Osteoblast (primary cell): ENCODE measurements around the gene LGR6. TPM values are rescaled to one million over a fixed set of nuclear protein-coding genes. Genes with fewer than 3 reads are reported as not detected.

Source experiments
- DNase-seq: peaks from one replicate; pipeline ENCODE4 v3.0.0; 2011; ENCODE audit warnings: low spot score, mixed read lengths; ENCODE audit not compliant: insufficient read length; ENCODE audit errors: missing footprints
- H2AFZ ChIP-seq: 2 replicates; pipeline ENCODE4 v1.6.0; 2011; ENCODE audit warnings: mild to moderate bottlenecking, low read length
- H3K27ac ChIP-seq: 2 replicates; pipeline ENCODE4 v1.5.1; 2011; ENCODE audit warnings: mild to moderate bottlenecking, low read depth, low read length, moderate library complexity
- H3K27me3 ChIP-seq: 2 replicates; pipeline ENCODE4 v1.6.0; 2012; ENCODE audit warnings: mild to moderate bottlenecking, control low read depth, inconsistent platforms, low read length, moderate library complexity; ENCODE audit not compliant: insufficient read depth
- H3K36me3 ChIP-seq: 2 replicates; pipeline ENCODE4 v1.5.1; 2011; ENCODE audit warnings: mild to moderate bottlenecking, low read length, control low read depth, moderate library complexity; ENCODE audit not compliant: insufficient read depth
- H3K4me1 ChIP-seq: 2 replicates; pipeline ENCODE4 v1.5.1; 2011; ENCODE audit warnings: mild to moderate bottlenecking, low read length, control low read depth, moderate library complexity; ENCODE audit not compliant: insufficient read depth
- H3K4me2 ChIP-seq: 2 replicates; pipeline ENCODE4 v1.6.0; 2011; ENCODE audit warnings: mild to moderate bottlenecking, low read length; ENCODE audit not compliant: insufficient read depth
- H3K4me3 ChIP-seq: fragments of 200-600 bp; sonication (generic); 3 replicates; pipeline ENCODE4 v1.5.1; 2012; ENCODE audit warnings: mild to moderate bottlenecking, low read length, inconsistent platforms; ENCODE audit not compliant: insufficient read depth
- H3K79me2 ChIP-seq: 2 replicates; pipeline ENCODE4 v1.6.0; 2012; ENCODE audit warnings: mild to moderate bottlenecking, low read length, control low read depth, inconsistent platforms; ENCODE audit not compliant: insufficient read depth
- H3K9me3 ChIP-seq: 2 replicates; pipeline ENCODE4 v1.5.1; 2011; ENCODE audit warnings: low read depth, low read length, control low read depth
- H4K20me1 ChIP-seq: 2 replicates; pipeline ENCODE4 v1.6.0; 2012; ENCODE audit warnings: mild to moderate bottlenecking, low read length, control low read depth; ENCODE audit not compliant: insufficient read depth
- CTCF ChIP-seq: IDR thresholded peaks from 2 replicates; pipeline ENCODE4 v1.5.1; 2011; ENCODE audit warnings: mild to moderate bottlenecking, low read depth, low read length, moderate library complexity; ENCODE audit errors: extremely low read depth
- total RNA-seq: library from RNA; depleted of rRNA; stranded (reverse); fragments of >200 nt; gene quantifications from 2 replicates; pipeline ENCODE4 v1.2.3, GENCODE V29; 2012

Gene LGR6
- total RNA-seq, 1 donor = not detected

- no peak overlapping the region for H3K4me3 ChIP-seq
- H3K27ac ChIP-seq = no peak overlapping the region
- no peaks in the 10 kb centered on the region for H3K36me3 ChIP-seq
- H3K4me2 ChIP-seq = no peak overlapping the region
- DNase-seq = no peak
- H3K79me2 ChIP-seq = no peaks in the 10 kb centered on the region
- H3K4me1 ChIP-seq = no peaks in the 10 kb centered on the region
- no peaks in the 10 kb centered on the region for H4K20me1 ChIP-seq
- TF ChIP-seq CTCF = no peak
- no peaks in the 10 kb centered on the region for H3K9me3 ChIP-seq
- H3K27me3 ChIP-seq = peaks cover 28% of the 10 kb centered on the region
- no peak overlapping the region for H2AFZ ChIP-seq
Measured at GRCh38 chr1:202200669-202201068, 7.1 kb downstream of the LGR6 start.

- H3K4me2 ChIP-seq = no peak overlapping the region
- H3K36me3 ChIP-seq = no peaks in the 10 kb centered on the region
- DNase-seq = no peak
- H3K27me3 ChIP-seq = peaks cover 23% of the 10 kb centered on the region
- H3K4me1 ChIP-seq = no peaks in the 10 kb centered on the region
- no peaks in the 10 kb centered on the region for H3K79me2 ChIP-seq
- H3K9me3 ChIP-seq = no peaks in the 10 kb centered on the region
- H3K4me3 ChIP-seq = no peak overlapping the region
- H4K20me1 ChIP-seq = no peaks in the 10 kb centered on the region
- H2AFZ ChIP-seq = no peak overlapping the region
- no peak overlapping the region for H3K27ac ChIP-seq
- TF ChIP-seq CTCF = no peak
Measured at GRCh38 chr1:202201266-202201665, 7.7 kb downstream of the LGR6 start.

GRCh38 chr1:202201971-202202370 is 8.4 kb downstream of the LGR6 start:
- Histone ChIP-seq H3K4me2 (no peak overlapping the region), H3K79me2 (no peaks in the 10 kb centered on the region), H2AFZ (no peak overlapping the region), H3K36me3 (no peaks in the 10 kb centered on the region), H3K9me3 (no peaks in the 10 kb centered on the region), H3K27me3 (peaks cover 19% of the 10 kb centered on the region), H3K4me1 (no peaks in the 10 kb centered on the region), H3K27ac (no peak overlapping the region), H4K20me1 (no peaks in the 10 kb centered on the region), H3K4me3 (no peak overlapping the region)
- DNase-seq = no peak
- no peak for TF ChIP-seq CTCF

GRCh38 chr1:202202500-202203168 is 9.0 kb downstream of the LGR6 start:
- Histone ChIP-seq H2AFZ (no peak overlapping the region), H3K4me2 (no peak overlapping the region)

More at GRCh38 chr1:202202500-202203168, 9.0 kb downstream of the LGR6 start:
- H4K20me1 ChIP-seq = no peaks in the 10 kb centered on the region
- H3K36me3 ChIP-seq = no peaks in the 10 kb centered on the region
- H3K79me2 ChIP-seq = no peaks in the 10 kb centered on the region
- no peaks in the 10 kb centered on the region for H3K4me1 ChIP-seq
- no peak overlapping the region for H3K4me3 ChIP-seq
- H3K27me3 ChIP-seq = peaks cover 16% of the 10 kb centered on the region
- no peak for DNase-seq
- no peak overlapping the region for H3K27ac ChIP-seq
- no peaks in the 10 kb centered on the region for H3K9me3 ChIP-seq
- no peak for TF ChIP-seq CTCF
